ENCODE measurements around the gene USP49.

Gene USP49

DNA sequence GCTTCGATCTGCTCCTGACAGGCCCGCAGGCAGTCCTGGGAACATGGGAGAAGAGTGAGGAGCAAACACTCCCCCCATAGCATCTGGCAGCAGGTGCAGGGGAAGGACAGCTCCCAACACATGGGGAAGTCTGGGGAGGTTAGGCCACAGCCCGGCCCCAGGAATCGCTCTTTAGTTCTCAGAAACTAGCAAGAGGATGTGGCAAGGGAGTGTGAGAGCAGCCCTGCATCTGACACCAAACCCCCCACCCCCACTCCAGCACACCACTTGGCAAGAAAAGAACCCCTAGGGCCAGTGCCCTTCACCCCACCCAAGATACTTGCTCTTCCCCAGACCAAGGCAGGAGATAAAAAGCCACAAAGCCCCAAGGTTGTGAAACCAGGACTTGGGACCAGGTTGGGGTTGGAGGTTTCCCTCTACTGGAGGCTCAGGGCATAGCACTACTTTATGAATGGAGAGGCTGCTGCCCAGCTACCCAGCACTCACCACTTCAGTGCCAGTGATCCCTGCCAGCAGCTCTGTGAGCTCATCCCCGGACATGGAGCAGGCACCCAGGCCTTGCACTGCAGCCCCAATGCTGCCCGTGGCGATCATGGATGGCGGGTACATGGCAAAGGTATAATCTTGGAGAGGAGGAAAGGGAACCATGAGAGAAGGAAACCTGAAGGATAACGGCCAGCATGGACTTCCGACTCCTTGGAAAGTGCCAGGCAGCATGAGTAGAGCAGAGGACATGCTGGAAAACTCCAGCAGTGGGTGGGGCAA, 41.1 kb upstream of the USP49 start:
- no peaks in the 10 kb centered on the region for H3K9me3 ChIP-seq (ENCODE audit: control insufficient read depth, insufficient read depth, low read depth, low read length)
- POLR2A ChIA-PET, result interaction anchor here (0.9 to 3.2 kb wide), 5 partner anchors 15 to 149 kb away, joined by 3 to 20 read pairs (median 3); partner anchors contain the start of genes BYSL, MED20 and TOMM6
- H3K27ac ChIP-seq (ENCODE audit: extremely low read depth, low read depth, low read length), result no peak overlapping the region
- peaks cover 20% of the 10 kb centered on the region for H3K4me1 ChIP-seq (ENCODE audit: control insufficient read depth, insufficient read depth, low read length)
- no peak overlapping the region for H3K4me3 ChIP-seq (ENCODE audit: low read depth, low read length)
- peaks cover 10 to 72% of the 10 kb centered on the region in 2 experiments for H3K36me3 ChIP-seq (ENCODE audit: control insufficient read depth in 2 of 2, insufficient read depth in 1 of 2, low read length in 2 of 2)
- CTCF ChIA-PET, result interaction anchor here (0.5 to 13.4 kb wide), 19 partner anchors 11 to 981 kb away, joined by 3 to 160 read pairs (median 3); partner anchors contain the start of genes BYSL, MED20 and TOMM6
- TF ChIP-seq GLIS2 (tag by site-specific recombination; IDR thresholded peaks at IDR 0.05) (no peak), REST (tag by site-specific recombination; IDR thresholded peaks at IDR 0.05) (peak; percentile 37; the same call in 1 of the 2 replicates), ZBTB17 (tag by site-specific recombination; IDR thresholded peaks at IDR 0.05) (peak; percentile 88), ZNF324 (tag by site-specific recombination; IDR thresholded peaks at IDR 0.05) (no peak), TRIM28 (IDR thresholded peaks at IDR 0.05; ENCODE audit: borderline replicate concordance, low read length) (no peak), ZNF398 (tag by site-specific recombination; IDR thresholded peaks at IDR 0.05) (0 out of 2 replicates have a peak, but pooled peaks have one; percentile 9), ZFP3 (tag by site-specific recombination; IDR thresholded peaks at IDR 0.05; ENCODE audit: low read depth) (peak; percentile 15; the same call in 1 of the 2 replicates), ZNF600 (tag by site-specific recombination; IDR thresholded peaks at IDR 0.05) (peak; percentile 27; the same call in 1 of the 2 replicates), ZNF660 (tag by site-specific recombination; IDR thresholded peaks at IDR 0.05) (peak; percentile 41; the same call in 1 of the 2 replicates), AEBP2 (tag by site-specific recombination; IDR thresholded peaks at IDR 0.05; ENCODE audit: borderline replicate concordance) (no peak), PATZ1 (tag by site-specific recombination; IDR thresholded peaks at IDR 0.05) (peak; percentile 67)
- TF ChIP-seq, protein P1, sequence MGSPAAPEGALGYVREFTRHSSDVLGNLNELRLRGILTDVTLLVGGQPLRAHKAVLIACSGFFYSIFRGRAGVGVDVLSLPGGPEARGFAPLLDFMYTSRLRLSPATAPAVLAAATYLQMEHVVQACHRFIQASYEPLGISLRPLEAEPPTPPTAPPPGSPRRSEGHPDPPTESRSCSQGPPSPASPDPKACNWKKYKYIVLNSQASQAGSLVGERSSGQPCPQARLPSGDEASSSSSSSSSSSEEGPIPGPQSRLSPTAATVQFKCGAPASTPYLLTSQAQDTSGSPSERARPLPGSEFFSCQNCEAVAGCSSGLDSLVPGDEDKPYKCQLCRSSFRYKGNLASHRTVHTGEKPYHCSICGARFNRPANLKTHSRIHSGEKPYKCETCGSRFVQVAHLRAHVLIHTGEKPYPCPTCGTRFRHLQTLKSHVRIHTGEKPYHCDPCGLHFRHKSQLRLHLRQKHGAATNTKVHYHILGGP (tag by site-specific recombination; IDR thresholded peaks at IDR 0.05), result no peak
- TF ChIP-seq, protein P2, sequence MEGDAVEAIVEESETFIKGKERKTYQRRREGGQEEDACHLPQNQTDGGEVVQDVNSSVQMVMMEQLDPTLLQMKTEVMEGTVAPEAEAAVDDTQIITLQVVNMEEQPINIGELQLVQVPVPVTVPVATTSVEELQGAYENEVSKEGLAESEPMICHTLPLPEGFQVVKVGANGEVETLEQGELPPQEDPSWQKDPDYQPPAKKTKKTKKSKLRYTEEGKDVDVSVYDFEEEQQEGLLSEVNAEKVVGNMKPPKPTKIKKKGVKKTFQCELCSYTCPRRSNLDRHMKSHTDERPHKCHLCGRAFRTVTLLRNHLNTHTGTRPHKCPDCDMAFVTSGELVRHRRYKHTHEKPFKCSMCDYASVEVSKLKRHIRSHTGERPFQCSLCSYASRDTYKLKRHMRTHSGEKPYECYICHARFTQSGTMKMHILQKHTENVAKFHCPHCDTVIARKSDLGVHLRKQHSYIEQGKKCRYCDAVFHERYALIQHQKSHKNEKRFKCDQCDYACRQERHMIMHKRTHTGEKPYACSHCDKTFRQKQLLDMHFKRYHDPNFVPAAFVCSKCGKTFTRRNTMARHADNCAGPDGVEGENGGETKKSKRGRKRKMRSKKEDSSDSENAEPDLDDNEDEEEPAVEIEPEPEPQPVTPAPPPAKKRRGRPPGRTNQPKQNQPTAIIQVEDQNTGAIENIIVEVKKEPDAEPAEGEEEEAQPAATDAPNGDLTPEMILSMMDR (tag by site-specific recombination; IDR thresholded peaks at IDR 0.05), result peak; percentile 56; the same call in 1 of the 2 replicates
- TF ChIP-seq, protein P3, sequence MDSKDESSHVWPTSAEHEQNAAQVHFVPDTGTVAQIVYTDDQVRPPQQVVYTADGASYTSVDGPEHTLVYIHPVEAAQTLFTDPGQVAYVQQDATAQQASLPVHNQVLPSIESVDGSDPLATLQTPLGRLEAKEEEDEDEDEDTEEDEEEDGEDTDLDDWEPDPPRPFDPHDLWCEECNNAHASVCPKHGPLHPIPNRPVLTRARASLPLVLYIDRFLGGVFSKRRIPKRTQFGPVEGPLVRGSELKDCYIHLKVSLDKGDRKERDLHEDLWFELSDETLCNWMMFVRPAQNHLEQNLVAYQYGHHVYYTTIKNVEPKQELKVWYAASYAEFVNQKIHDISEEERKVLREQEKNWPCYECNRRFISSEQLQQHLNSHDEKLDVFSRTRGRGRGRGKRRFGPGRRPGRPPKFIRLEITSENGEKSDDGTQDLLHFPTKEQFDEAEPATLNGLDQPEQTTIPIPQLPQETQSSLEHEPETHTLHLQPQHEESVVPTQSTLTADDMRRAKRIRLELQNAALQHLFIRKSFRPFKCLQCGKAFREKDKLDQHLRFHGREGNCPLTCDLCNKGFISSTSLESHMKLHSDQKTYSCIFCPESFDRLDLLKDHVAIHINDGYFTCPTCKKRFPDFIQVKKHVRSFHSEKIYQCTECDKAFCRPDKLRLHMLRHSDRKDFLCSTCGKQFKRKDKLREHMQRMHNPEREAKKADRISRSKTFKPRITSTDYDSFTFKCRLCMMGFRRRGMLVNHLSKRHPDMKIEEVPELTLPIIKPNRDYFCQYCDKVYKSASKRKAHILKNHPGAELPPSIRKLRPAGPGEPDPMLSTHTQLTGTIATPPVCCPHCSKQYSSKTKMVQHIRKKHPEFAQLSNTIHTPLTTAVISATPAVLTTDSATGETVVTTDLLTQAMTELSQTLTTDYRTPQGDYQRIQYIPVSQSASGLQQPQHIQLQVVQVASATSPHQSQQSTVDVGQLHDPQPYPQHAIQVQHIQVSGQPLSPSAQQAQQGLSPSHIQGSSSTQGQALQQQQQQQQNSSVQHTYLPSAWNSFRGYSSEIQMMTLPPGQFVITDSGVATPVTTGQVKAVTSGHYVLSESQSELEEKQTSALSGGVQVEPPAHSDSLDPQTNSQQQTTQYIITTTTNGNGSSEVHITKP (tag by site-specific recombination; IDR thresholded peaks at IDR 0.05), result peak; percentile 84
- TF ChIP-seq, protein P4, sequence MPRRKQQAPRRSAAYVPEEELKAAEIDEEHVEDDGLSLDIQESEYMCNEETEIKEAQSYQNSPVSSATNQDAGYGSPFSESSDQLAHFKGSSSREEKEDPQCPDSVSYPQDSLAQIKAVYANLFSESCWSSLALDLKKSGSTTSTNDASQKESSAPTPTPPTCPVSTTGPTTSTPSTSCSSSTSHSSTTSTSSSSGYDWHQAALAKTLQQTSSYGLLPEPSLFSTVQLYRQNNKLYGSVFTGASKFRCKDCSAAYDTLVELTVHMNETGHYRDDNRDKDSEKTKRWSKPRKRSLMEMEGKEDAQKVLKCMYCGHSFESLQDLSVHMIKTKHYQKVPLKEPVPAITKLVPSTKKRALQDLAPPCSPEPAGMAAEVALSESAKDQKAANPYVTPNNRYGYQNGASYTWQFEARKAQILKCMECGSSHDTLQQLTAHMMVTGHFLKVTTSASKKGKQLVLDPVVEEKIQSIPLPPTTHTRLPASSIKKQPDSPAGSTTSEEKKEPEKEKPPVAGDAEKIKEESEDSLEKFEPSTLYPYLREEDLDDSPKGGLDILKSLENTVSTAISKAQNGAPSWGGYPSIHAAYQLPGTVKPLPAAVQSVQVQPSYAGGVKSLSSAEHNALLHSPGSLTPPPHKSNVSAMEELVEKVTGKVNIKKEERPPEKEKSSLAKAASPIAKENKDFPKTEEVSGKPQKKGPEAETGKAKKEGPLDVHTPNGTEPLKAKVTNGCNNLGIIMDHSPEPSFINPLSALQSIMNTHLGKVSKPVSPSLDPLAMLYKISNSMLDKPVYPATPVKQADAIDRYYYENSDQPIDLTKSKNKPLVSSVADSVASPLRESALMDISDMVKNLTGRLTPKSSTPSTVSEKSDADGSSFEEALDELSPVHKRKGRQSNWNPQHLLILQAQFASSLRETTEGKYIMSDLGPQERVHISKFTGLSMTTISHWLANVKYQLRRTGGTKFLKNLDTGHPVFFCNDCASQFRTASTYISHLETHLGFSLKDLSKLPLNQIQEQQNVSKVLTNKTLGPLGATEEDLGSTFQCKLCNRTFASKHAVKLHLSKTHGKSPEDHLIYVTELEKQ (tag by site-specific recombination; IDR thresholded peaks at IDR 0.05; ENCODE audit: borderline replicate concordance), result no peak

Measured in HEK293 (cell line).